GM12878 (cell line): ENCODE data around the gene LHX5. TPM values are rescaled to one million over a fixed set of nuclear protein-coding genes. Genes with fewer than 3 reads are reported as not detected.

Experiments
- ATAC-seq: fragments of 200-7000 bp; cut with Tn5 transposase; 3 replicates; pipeline ENCODE4 v1.9.1; 2020; ENCODE audit warnings: mild to moderate bottlenecking, moderate library complexity
- BruUV-seq: library from RNA; stranded (reverse); fragments of 400-500 nt; replicated peaks from 2 replicates; lab custom pipeline; 2021; lab: Mats Ljungman, UMichigan
- CTCF ChIA-PET: fragments of 300-600 bp; sonication (Branson Sonifier 250); formaldehyde crosslinking; extraction: SDS; loops from one replicate; lab custom pipeline; 2021; ENCODE audit warnings: inconsistent platforms; lab: Yijun Ruan, JAX
- POLR2A ChIA-PET: fragments of 350-600 bp; formaldehyde crosslinking; extraction: SDS; loops from one replicate; lab custom pipeline; 2021; ENCODE audit warnings: inconsistent platforms; lab: Charles Lee
- RAD21 ChIA-PET: fragments of 300-600 bp; sonication (Branson Sonifier 250); formaldehyde crosslinking; loops from one replicate; lab custom pipeline; 2023; ENCODE audit warnings: antibody characterized with exemption; ENCODE audit not compliant: unreplicated experiment; lab: Charles Lee
- SMC1A ChIA-PET: fragments of 300-600 bp; sonication (Branson Sonifier 250); formaldehyde crosslinking; loops from one replicate; lab custom pipeline; 2023; ENCODE audit not compliant: unreplicated experiment, uncharacterized antibody; lab: Charles Lee
- DNase-seq: peaks from one replicate; pipeline ENCODE4 v3.0.0-alpha.2; 2011; ENCODE audit warnings: low read depth, low spot score
- FAIRE-seq: peaks from 3 replicates; lab custom pipeline; 2011; peaks lifted over from hg19 to GRCh38; lab: Jason Lieb, UNC
- H2AFZ ChIP-seq: 2 replicates; pipeline ENCODE4 v1.6.0; 2011; ENCODE audit warnings: low read depth, low read length, control low read depth; ENCODE audit not compliant: control insufficient read depth
- H3K27ac ChIP-seq: 2 replicates; pipeline ENCODE4 v1.5.1; 2011; ENCODE audit warnings: control low read depth; ENCODE audit not compliant: control insufficient read depth, insufficient read depth
- H3K27me3 ChIP-seq, 2 experiments: replicated peaks in 1 of 2; 2 replicates each; pipeline versions ENCODE4 v1.6.0 to v1.6.1; 2011; ENCODE audit warnings: low read length in 1 of 2; ENCODE audit not compliant: control insufficient read depth in 2 of 2, insufficient read depth in 2 of 2
- H3K36me3 ChIP-seq, 2 experiments: 2 replicates each; pipeline ENCODE4 v1.5.1; 2011; ENCODE audit warnings: low read length in 1 of 2; ENCODE audit not compliant: control insufficient read depth in 2 of 2, insufficient read depth in 2 of 2
- H3K4me1 ChIP-seq: 2 replicates; pipeline ENCODE4 v1.6.1; 2011; ENCODE audit warnings: mild to moderate bottlenecking, low read length, moderate library complexity, mixed read lengths; ENCODE audit not compliant: control insufficient read depth, insufficient read depth
- H3K4me2 ChIP-seq: 2 replicates; pipeline ENCODE4 v1.6.0; 2011; ENCODE audit warnings: control low read depth; ENCODE audit not compliant: control insufficient read depth, insufficient read depth
- H3K4me3 ChIP-seq: fragments of 200-600 bp; sonication (generic); 2 replicates; pipeline ENCODE4 v1.5.1; 2016
- H3K79me2 ChIP-seq: 2 replicates; pipeline ENCODE4 v1.6.0; 2011; ENCODE audit warnings: low read length; ENCODE audit not compliant: control insufficient read depth, insufficient read depth
- H3K9ac ChIP-seq: 2 replicates; pipeline ENCODE4 v1.8.0; 2011; ENCODE audit warnings: low read length, control low read depth, mixed read lengths; ENCODE audit not compliant: control insufficient read depth, insufficient read depth
- H3K9me3 ChIP-seq: replicated peaks from 3 replicates; pipeline ENCODE4 v1.5.1; 2011; ENCODE audit warnings: mild to moderate bottlenecking, low read length; ENCODE audit not compliant: control insufficient read depth, insufficient read depth
- H4K20me1 ChIP-seq: 2 replicates; pipeline ENCODE4 v1.6.0; 2011; ENCODE audit not compliant: control insufficient read depth, insufficient read depth
- BRCA1 ChIP-seq: IDR thresholded peaks from 2 replicates; pipeline ENCODE4 v1.6.1; 2011; ENCODE audit warnings: low read depth, low read length, improper control_type of control experiment
- CEBPB ChIP-seq, 2 experiments: fragments of 150-350 bp in 1 of 2; IDR thresholded peaks; 2 replicates each; pipeline ENCODE4 v1.6.1; 2012 to 2014; ENCODE audit warnings: low read depth in 2 of 2, low read length in 2 of 2, borderline replicate concordance in 1 of 2, inconsistent platforms in 1 of 2
- EED ChIP-seq: sonication (generic); IDR thresholded peaks from 2 replicates; pipeline ENCODE4 v1.6.1; 2016; ENCODE audit warnings: antibody characterized with exemption, low read depth
- KLF5 ChIP-seq: fragments of 450-650 bp; IDR thresholded peaks from 2 replicates; pipeline ENCODE4 v1.6.1; 2014; ENCODE audit warnings: mild to moderate bottlenecking; ENCODE audit not compliant: partially characterized antibody
- MEF2B ChIP-seq: fragments of 450-650 bp; IDR thresholded peaks from 2 replicates; pipeline ENCODE4 v1.6.1; 2018; ENCODE audit warnings: mild to moderate bottlenecking, moderate library complexity; ENCODE audit not compliant: partially characterized antibody, poor library complexity, severe bottlenecking
- PAX8 ChIP-seq: fragments of 450-650 bp; IDR thresholded peaks from 2 replicates; pipeline ENCODE4 v1.6.1; 2017; ENCODE audit warnings: mild to moderate bottlenecking, moderate library complexity
- POLR2AphosphoS2 ChIP-seq: IDR thresholded peaks from 2 replicates; pipeline ENCODE4 v1.6.1; 2011; ENCODE audit warnings: low read depth, mild to moderate bottlenecking, low read length, improper control_type of control experiment, moderate library complexity
- POU2F2 ChIP-seq: IDR thresholded peaks from 3 replicates; pipeline ENCODE4 v1.6.1; 2011; ENCODE audit warnings: low read depth, mild to moderate bottlenecking, low read length, borderline replicate concordance
- RBBP5 ChIP-seq: fragments of 200-600 bp; sonication (generic); conservative IDR thresholded peaks from 2 replicates; pipeline ENCODE4 v1.6.1; 2016
- RFX5 ChIP-seq: IDR thresholded peaks from 2 replicates; pipeline ENCODE4 v1.6.1; 2011; ENCODE audit warnings: low read depth, low read length, improper control_type of control experiment
- SREBF2 ChIP-seq: IDR thresholded peaks from 2 replicates; pipeline ENCODE4 v1.6.1; 2012; ENCODE audit warnings: mild to moderate bottlenecking, low read length
- WRNIP1 ChIP-seq: IDR thresholded peaks from 2 replicates; pipeline ENCODE4 v1.6.1; 2011; ENCODE audit warnings: low read depth, low read length, improper control_type of control experiment, borderline replicate concordance
- ZNF384 ChIP-seq: IDR thresholded peaks from 2 replicates; pipeline ENCODE4 v1.6.1; 2012; ENCODE audit warnings: low read depth, mild to moderate bottlenecking, low read length, improper control_type of control experiment, borderline replicate concordance
- WGBS: methylation state at CpG from one replicate; pipeline ENCODE4 v1.1.6; 2016; ENCODE audit warnings: low lambda C conversion rate; ENCODE audit not compliant: insufficient replicate concordance, insufficient coverage; ENCODE audit errors: missing lambda C conversion rate; 5-methylcytosine and 5-hydroxymethylcytosine counted together
- in situ Hi-C: fragments of 300-500 bp; cut with MboI; formaldehyde crosslinking; loops from 9 replicates; pipeline ENCODE4 v1.14.3; 2018; ENCODE audit warnings: mixed read lengths
- intact Hi-C: fragments of 100-400 bp; cut with micrococcal nuclease; formaldehyde crosslinking; loops from one replicate; pipeline ENCODE4 v1.14.2; 2022; ENCODE audit not compliant: unreplicated experiment
- polyA plus RNA-seq, 11 experiments: library from polyadenylated mRNA; depleted of rRNA in 4 of 11; unstranded in 6 of 11; stranded (reverse) in 5 of 11; fragments of >200 nt; fragmentation: Nextera tagmentation in 4 of 11; fragmentation: Illumina TruSeq in 1 of 11; extraction: Ambion mirVana in 4 of 11; extraction: Trizol in 1 of 11; gene quantifications; 1 replicate in 1 of 11; 2 replicates in 10 of 11; pipeline versions ENCODE4 v1.2.1 to v1.2.3, GENCODE V29; 2011 to 2016; ENCODE audit warnings: inconsistent platforms in 2 of 11, missing spikeins in 2 of 11, low read depth in 1 of 11
- total RNA-seq, 4 experiments: library from RNA; depleted of rRNA in 3 of 4; stranded (reverse); fragments of >200 nt in 3 of 4; fragmentation: Illumina TruSeq in 1 of 4; extraction: Trizol in 1 of 4; gene quantifications; 2 replicates each; pipeline versions ENCODE4 v1.2.1 to v1.2.3, GENCODE V29; 2013 to 2021
- TF ChIP-seq, protein P1 (sequence below): fragments of 450-650 bp; formaldehyde crosslinking; IDR thresholded peaks from 2 replicates; pipeline ENCODE4 v1.4.0; 2020; ENCODE audit warnings: mild to moderate bottlenecking, moderate library complexity
- TF ChIP-seq, protein P2 (sequence below): IDR thresholded peaks from 2 replicates; pipeline ENCODE4 v1.6.1; 2012; ENCODE audit warnings: low read depth, low read length, improper control_type of control experiment
- TF ChIP-seq, protein P3 (sequence below): fragments of 150-350 bp; IDR thresholded peaks from 2 replicates; pipeline ENCODE4 v1.6.1; 2014; ENCODE audit warnings: mild to moderate bottlenecking, low read depth, low read length

Gene LHX5
- total and polyA plus RNA-seq, 10 of the 15 experiments (the other 5 are each of a cell fraction or from before 2014, with no cell fraction given), result 0.03 TPM; not detected in 9

DNA sequence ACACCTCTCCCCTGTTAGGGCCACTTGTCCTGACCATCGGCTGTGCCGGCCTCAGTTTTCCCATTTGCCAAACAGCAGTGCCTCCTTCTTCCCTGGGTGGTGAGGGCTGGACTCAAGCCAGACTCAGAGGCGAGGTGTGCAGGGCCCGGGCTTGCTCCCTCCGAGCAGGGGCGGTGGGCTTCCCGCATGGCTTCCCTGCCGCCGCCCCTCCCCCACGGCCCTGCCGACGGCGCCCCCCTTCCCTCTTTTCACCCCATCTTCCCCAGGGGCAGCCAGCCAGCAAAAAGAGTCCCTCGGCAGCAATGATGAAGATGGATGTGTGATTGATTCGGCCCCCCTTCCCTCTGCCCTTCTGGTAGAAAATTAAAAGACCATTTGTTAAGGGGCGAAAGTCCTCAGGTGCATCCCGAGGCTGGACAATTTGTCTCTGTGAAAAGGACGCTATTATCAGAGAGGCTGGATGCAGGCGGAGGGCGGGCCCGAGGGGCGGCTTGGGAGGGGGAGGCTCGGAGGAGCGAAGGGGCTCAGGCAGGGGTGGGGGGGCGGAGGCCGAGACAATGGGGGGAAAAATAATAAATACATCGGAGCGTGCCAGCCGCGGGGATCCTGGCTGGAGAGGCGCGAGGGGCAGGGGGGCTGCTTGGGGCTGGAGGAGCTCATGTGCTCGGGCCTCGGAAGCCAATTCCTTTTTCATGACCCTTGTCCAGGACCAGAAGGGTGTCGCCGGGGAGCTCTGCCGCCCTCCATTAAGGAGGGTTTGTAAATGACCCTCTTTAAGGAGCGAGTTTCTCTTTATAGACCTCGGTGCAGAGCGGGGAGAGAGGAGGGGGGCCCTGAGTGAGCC is 48.0 kb upstream of the LHX5 start:
- Histone ChIP-seq H3K9ac (no peak overlapping the region), H3K27ac (no peak overlapping the region), H3K27me3 (peaks cover 5% of the 10 kb centered on the region in 2 experiments), H2AFZ (no peak overlapping the region), H3K4me1 (no peaks in the 10 kb centered on the region), H4K20me1 (no peaks in the 10 kb centered on the region), H3K36me3 (no peaks in the 10 kb centered on the region), H3K4me3 (no peak overlapping the region), H3K79me2 (no peaks in the 10 kb centered on the region), H3K4me2 (no peak overlapping the region), H3K9me3 (no peaks in the 10 kb centered on the region)
- WGBS, result 27% methylated on average over 38 of the region's 40 CpGs
- TF ChIP-seq CEBPB (IDR thresholded peaks at IDR 0.05; ENCODE audit: borderline replicate concordance in 1 of 2, low read depth in 2 of 2, low read length in 2 of 2), result no peak
- TF ChIP-seq SREBF2, result no peak
- TF ChIP-seq, protein P1, sequence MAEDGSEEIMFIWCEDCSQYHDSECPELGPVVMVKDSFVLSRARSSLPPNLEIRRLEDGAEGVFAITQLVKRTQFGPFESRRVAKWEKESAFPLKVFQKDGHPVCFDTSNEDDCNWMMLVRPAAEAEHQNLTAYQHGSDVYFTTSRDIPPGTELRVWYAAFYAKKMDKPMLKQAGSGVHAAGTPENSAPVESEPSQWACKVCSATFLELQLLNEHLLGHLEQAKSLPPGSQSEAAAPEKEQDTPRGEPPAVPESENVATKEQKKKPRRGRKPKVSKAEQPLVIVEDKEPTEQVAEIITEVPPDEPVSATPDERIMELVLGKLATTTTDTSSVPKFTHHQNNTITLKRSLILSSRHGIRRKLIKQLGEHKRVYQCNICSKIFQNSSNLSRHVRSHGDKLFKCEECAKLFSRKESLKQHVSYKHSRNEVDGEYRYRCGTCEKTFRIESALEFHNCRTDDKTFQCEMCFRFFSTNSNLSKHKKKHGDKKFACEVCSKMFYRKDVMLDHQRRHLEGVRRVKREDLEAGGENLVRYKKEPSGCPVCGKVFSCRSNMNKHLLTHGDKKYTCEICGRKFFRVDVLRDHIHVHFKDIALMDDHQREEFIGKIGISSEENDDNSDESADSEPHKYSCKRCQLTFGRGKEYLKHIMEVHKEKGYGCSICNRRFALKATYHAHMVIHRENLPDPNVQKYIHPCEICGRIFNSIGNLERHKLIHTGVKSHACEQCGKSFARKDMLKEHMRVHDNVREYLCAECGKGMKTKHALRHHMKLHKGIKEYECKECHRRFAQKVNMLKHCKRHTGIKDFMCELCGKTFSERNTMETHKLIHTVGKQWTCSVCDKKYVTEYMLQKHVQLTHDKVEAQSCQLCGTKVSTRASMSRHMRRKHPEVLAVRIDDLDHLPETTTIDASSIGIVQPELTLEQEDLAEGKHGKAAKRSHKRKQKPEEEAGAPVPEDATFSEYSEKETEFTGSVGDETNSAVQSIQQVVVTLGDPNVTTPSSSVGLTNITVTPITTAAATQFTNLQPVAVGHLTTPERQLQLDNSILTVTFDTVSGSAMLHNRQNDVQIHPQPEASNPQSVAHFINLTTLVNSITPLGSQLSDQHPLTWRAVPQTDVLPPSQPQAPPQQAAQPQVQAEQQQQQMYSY, result no peak
- TF ChIP-seq, protein P2, sequence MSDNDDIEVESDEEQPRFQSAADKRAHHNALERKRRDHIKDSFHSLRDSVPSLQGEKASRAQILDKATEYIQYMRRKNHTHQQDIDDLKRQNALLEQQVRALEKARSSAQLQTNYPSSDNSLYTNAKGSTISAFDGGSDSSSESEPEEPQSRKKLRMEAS, result no peak
- TF ChIP-seq, protein P3, sequence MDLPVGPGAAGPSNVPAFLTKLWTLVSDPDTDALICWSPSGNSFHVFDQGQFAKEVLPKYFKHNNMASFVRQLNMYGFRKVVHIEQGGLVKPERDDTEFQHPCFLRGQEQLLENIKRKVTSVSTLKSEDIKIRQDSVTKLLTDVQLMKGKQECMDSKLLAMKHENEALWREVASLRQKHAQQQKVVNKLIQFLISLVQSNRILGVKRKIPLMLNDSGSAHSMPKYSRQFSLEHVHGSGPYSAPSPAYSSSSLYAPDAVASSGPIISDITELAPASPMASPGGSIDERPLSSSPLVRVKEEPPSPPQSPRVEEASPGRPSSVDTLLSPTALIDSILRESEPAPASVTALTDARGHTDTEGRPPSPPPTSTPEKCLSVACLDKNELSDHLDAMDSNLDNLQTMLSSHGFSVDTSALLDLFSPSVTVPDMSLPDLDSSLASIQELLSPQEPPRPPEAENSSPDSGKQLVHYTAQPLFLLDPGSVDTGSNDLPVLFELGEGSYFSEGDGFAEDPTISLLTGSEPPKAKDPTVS, result no peak
- TF ChIP-seq WRNIP1, result no peak
- no peak for TF ChIP-seq POLR2AphosphoS2
- no peak for TF ChIP-seq EED
- no peak for TF ChIP-seq RBBP5
- TF ChIP-seq RFX5, result no peak
- no peak for TF ChIP-seq KLF5
- no peak for TF ChIP-seq MEF2B
- no peak for TF ChIP-seq ZNF384
- no peak for TF ChIP-seq POU2F2
- no peak for TF ChIP-seq BRCA1
- no peak for TF ChIP-seq PAX8
- DNase-seq (no peak), FAIRE-seq (no peak), ATAC-seq (no peak)
- ChIA-PET CTCF (no interaction called here), RAD21 (no interaction called here), SMC1A (no interaction called here), POLR2A (no interaction called here)
- in situ Hi-C loops (no loop called here), intact Hi-C loops (no loop called here)
- no TSS peak for BruUV-seq
